Left lung (tissue), 10 donors: ENCODE data around the gene PSD4. TPM values are rescaled to one million over a fixed set of nuclear protein-coding genes. Genes with fewer than 3 reads are reported as not detected.

ENCODE experiments used
- ATAC-seq: fragments of 200-7000 bp; cut with Tn5 transposase; one replicate; pipeline ENCODE4 v1.9.1; 2020; ENCODE audit warnings: moderate library complexity
- DNase-seq, 4 donors: peaks; one replicate each; pipeline ENCODE4 v3.0.0-alpha.2; 2013 to 2020
- H3K27ac ChIP-seq, 2 donors: fragments of 200-600 bp; sonication (generic) in 1 of 2; one replicate each; pipeline versions ENCODE4 v1.5.0 to v1.8.0; 2020 to 2021
- H3K27me3 ChIP-seq, 2 donors: fragments of 200-600 bp; sonication (generic) in 1 of 2; one replicate each; pipeline versions ENCODE4 v1.5.0 to v1.8.0; 2020 to 2021
- H3K36me3 ChIP-seq, 2 donors: fragments of 200-600 bp; sonication (generic) in 1 of 2; one replicate each; pipeline versions ENCODE4 v1.5.0 to v1.8.0; 2020 to 2021
- H3K4me1 ChIP-seq, 2 donors: fragments of 200-600 bp; one replicate each; pipeline ENCODE4 v1.8.0; 2021
- H3K4me3 ChIP-seq, 2 donors: fragments of 200-600 bp; sonication (generic) in 1 of 2; one replicate each; pipeline versions ENCODE4 v1.5.0 to v1.8.0; 2020 to 2021; ENCODE audit warnings: mild to moderate bottlenecking in 1 of 2
- H3K9me3 ChIP-seq, 2 donors: fragments of 200-600 bp; sonication (generic) in 1 of 2; one replicate each; pipeline versions ENCODE4 v1.5.0 to v1.8.0; 2020 to 2021
- intact Hi-C, 2 donors: fragments of 100-400 bp; cut with DNase I; formaldehyde crosslinking; loops; one replicate each; pipeline versions ENCODE4 v1.11.2 to v1.14.2; 2022
- polyA plus RNA-seq, 6 donors: library from polyadenylated mRNA; unstranded; fragments of 120-200 nt; gene quantifications; one replicate each; pipeline ENCODE4 v1.2.1, GENCODE V29; 2013; ENCODE audit not compliant: insufficient read length in 6 of 6
- total RNA-seq, 2 donors: library from RNA; stranded (reverse); fragmentation: NEBNext Ultra II Directional; extraction: Animal tissue kit (Norgen Biotek cat#: 25700); gene quantifications; one replicate each; pipeline ENCODE4 v1.2.1, GENCODE V29; 2021
- TF ChIP-seq, protein P1 (sequence below), 2 donors: fragments of 200-600 bp; sonication (generic) in 1 of 2; IDR thresholded peaks; one replicate each; pipeline versions ENCODE4 v1.5.0 to v1.8.0; 2021; ENCODE audit warnings: antibody characterized with exemption in 2 of 2
- donor health status: DM: no; HTN: yes; CAD: no.
- donor health status: DM: no; HTN: no; CAD: no.

Gene PSD4
- total and polyA plus RNA-seq, 8 donors, result 15.3 to 50.2 (median 20.7) TPM

DNA sequence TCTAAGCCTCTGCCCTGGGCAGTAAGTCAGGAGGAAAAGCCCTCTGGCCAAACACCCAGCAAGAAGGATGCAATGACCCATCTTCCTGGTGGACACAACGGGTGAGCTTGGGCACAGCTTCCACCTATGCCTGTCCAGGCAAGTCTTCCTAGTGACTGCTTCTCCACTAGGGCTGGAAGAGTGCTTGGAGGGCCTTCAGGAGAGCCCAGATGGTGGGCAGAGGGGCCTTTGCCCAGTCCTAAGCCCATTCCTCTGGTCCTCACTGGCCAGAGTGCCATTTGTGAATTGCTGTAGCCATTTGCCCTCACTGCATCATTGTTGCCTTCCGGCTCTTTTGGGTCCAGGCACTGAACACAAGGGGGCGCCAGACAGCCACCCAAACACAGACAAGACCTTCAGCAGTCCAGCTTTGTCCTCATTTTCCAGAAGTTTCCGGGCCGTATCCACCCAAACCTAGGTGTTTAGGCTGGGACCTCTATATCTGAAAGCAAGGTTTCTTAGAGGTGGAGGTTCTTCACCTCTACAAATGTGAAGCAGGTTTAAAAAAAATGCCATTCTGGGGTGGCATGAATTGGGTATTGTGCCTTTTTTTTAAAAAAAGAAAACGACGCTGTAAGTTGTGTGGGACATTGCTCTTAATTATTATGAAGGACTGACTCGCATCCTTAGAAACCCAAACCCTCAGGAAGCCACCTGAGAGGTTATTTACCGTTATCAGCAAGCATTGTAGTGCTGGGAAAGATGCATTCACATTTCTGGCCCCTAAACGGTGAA, 75.4 kb downstream of the PSD4 start:
- intact Hi-C loops, result loop anchor here in 1 of 2 donors (5.0 kb wide), 1 partner anchor 123 kb away; no protein-coding TSS in a partner anchor

GRCh38 chr2:113251118-113251517, 77.3 kb downstream of the PSD4 start:
- H3K36me3 ChIP-seq, result no peaks in the 10 kb centered on the region
- no peak for DNase-seq
- H3K4me3 ChIP-seq, result no peak overlapping the region
- TF ChIP-seq, protein P1, sequence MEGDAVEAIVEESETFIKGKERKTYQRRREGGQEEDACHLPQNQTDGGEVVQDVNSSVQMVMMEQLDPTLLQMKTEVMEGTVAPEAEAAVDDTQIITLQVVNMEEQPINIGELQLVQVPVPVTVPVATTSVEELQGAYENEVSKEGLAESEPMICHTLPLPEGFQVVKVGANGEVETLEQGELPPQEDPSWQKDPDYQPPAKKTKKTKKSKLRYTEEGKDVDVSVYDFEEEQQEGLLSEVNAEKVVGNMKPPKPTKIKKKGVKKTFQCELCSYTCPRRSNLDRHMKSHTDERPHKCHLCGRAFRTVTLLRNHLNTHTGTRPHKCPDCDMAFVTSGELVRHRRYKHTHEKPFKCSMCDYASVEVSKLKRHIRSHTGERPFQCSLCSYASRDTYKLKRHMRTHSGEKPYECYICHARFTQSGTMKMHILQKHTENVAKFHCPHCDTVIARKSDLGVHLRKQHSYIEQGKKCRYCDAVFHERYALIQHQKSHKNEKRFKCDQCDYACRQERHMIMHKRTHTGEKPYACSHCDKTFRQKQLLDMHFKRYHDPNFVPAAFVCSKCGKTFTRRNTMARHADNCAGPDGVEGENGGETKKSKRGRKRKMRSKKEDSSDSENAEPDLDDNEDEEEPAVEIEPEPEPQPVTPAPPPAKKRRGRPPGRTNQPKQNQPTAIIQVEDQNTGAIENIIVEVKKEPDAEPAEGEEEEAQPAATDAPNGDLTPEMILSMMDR (IDR thresholded peaks at IDR 0.05), result no peak
- H3K27me3 ChIP-seq, result no peaks in the 10 kb centered on the region
- ATAC-seq, result no peak
- no peaks in the 10 kb centered on the region for H3K4me1 ChIP-seq
- H3K27ac ChIP-seq, result no peak overlapping the region
- H3K9me3 ChIP-seq, result no peaks in the 10 kb centered on the region
- intact Hi-C loops, result no loop called here

More for the DNA sequence above, 75.4 kb downstream of the PSD4 start:
- TF ChIP-seq, protein P1 (IDR thresholded peaks at IDR 0.05), result peak; percentile 88 to 90
- no peak overlapping the region for H3K27ac ChIP-seq
- H3K36me3 ChIP-seq, result no peaks in the 10 kb centered on the region
- DNase-seq (peak; percentile 69 to 90 (median 82)), ATAC-seq (peak; percentile 95)
- no peaks in the 10 kb centered on the region for H3K4me1 ChIP-seq
- no peaks in the 10 kb centered on the region for H3K27me3 ChIP-seq
- H3K9me3 ChIP-seq, result no peaks in the 10 kb centered on the region
- H3K4me3 ChIP-seq, result no peak overlapping the region

GRCh38 chr2:113252047-113252590, 78.3 kb downstream of the PSD4 start:
- H3K36me3 ChIP-seq, result no peaks in the 10 kb centered on the region
- TF ChIP-seq, protein P1 (IDR thresholded peaks at IDR 0.05), result no peak
- DNase-seq, result no peak
- H3K27me3 ChIP-seq, result no peaks in the 10 kb centered on the region
- H3K27ac ChIP-seq, result peak overlapping the region in 1 of 2 donors; percentile 8
- no peak overlapping the region for H3K4me3 ChIP-seq
- ATAC-seq, result no peak
- intact Hi-C loops, result no loop called here
- H3K4me1 ChIP-seq, result no peaks in the 10 kb centered on the region
- no peaks in the 10 kb centered on the region for H3K9me3 ChIP-seq

DNA sequence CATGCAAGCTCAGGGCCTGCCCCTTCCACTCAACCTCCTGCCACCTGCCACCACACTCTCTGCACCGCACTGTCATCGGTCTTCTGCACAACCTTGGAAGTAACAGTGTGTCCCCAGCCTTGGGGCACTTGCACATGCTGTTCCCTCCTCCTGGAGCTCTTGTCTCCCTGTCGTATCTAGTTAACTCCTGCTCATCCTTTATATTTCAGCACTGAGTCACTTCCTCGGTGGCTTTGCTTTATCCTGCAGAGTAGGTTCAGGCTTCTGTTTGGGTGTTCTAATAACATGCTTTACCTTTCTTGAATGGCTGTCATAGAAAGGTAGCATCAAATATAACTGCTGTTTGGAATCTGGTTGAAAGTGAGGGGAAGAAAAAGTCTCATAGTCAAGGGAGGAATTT, 79.7 kb downstream of the PSD4 start:
- DNase-seq (no peak), ATAC-seq (no peak)
- Histone ChIP-seq H3K9me3 (no peaks in the 10 kb centered on the region), H3K36me3 (no peaks in the 10 kb centered on the region), H3K27me3 (no peaks in the 10 kb centered on the region), H3K27ac (no peak overlapping the region), H3K4me3 (no peak overlapping the region), H3K4me1 (peaks cover 0 to 10% of the 10 kb centered on the region in 2 donors)
- intact Hi-C loops, result no loop called here
- TF ChIP-seq, protein P1 (IDR thresholded peaks at IDR 0.05), result no peak
